HL-60 (cell line): ENCODE data around the gene AFAP1.

Source experiments
- DNase-seq, 2 experiments: peaks; one replicate each; pipeline ENCODE4 v3.0.0-alpha.2; 2010 to 2020; ENCODE audit warnings: low read depth in 1 of 2, low spot score in 1 of 2
- H3K27ac ChIP-seq: fragments of 250-450 bp; sonication (Bioruptor Pico); replicated peaks from 2 replicates; pipeline ENCODE4 v1.5.1; 2020; ENCODE audit warnings: mild to moderate bottlenecking, moderate library complexity
- H3K27me3 ChIP-seq: fragments of 250-450 bp; sonication (Bioruptor Pico); 2 replicates; pipeline ENCODE4 v1.5.1; 2021; ENCODE audit warnings: mild to moderate bottlenecking, moderate library complexity; ENCODE audit not compliant: insufficient read depth, poor library complexity, severe bottlenecking
- H3K4me3 ChIP-seq: replicated peaks from 2 replicates; pipeline ENCODE4 v1.5.1; 2011; ENCODE audit warnings: mild to moderate bottlenecking, control low read depth, low read length; ENCODE audit not compliant: insufficient read depth
- CTCF ChIP-seq: IDR thresholded peaks from one replicate; pipeline ENCODE4 v1.5.1; 2011; ENCODE audit warnings: low read length, control low read depth, inconsistent platforms; ENCODE audit not compliant: insufficient read depth
- GABPA ChIP-seq: IDR thresholded peaks from 2 replicates; pipeline ENCODE4 v1.6.1; 2012; ENCODE audit warnings: low read depth
- POLR2AphosphoS5 ChIP-seq: IDR thresholded peaks from 2 replicates; pipeline ENCODE4 v1.6.1; 2012; ENCODE audit warnings: low read depth
- REST ChIP-seq: IDR thresholded peaks from 2 replicates; pipeline ENCODE4 v1.6.1; 2012; ENCODE audit warnings: low read depth; ENCODE audit not compliant: insufficient replicate concordance
- SPI1 ChIP-seq: IDR thresholded peaks from 2 replicates; pipeline ENCODE4 v1.6.1; 2012; ENCODE audit warnings: low read depth, mild to moderate bottlenecking, borderline replicate concordance

Gene AFAP1

GRCh38 chr4:7767526-7767925 is 172.1 kb downstream of the AFAP1 start:
- H3K27ac ChIP-seq, result no peak overlapping the region
- no peak overlapping the region for H3K4me3 ChIP-seq
- no peak for TF ChIP-seq CTCF
- H3K27me3 ChIP-seq, result no peaks in the 10 kb centered on the region
- no peak for DNase-seq

- Histone ChIP-seq H3K4me3 (no peak overlapping the region), H3K27ac (no peak overlapping the region), H3K27me3 (peaks cover 5% of the 10 kb centered on the region)
- DNase-seq, result no peak
- no peak for TF ChIP-seq REST
- TF ChIP-seq POLR2AphosphoS5, result no peak
- no peak for TF ChIP-seq SPI1
- TF ChIP-seq GABPA, result no peak
- TF ChIP-seq CTCF, result no peak
These were observed 172.9 kb downstream of the AFAP1 start for GRCh38 chr4:7766661-7767345.

- TF ChIP-seq GABPA (no peak), POLR2AphosphoS5 (no peak), SPI1 (no peak), REST (no peak), CTCF (no peak)
- DNase-seq, result no peak
- H3K27me3 ChIP-seq, result peaks cover 8% of the 10 kb centered on the region
- no peak overlapping the region for H3K4me3 ChIP-seq
- H3K27ac ChIP-seq, result no peak overlapping the region
These were observed 173.6 kb downstream of the AFAP1 start for GRCh38 chr4:7766086-7766485.

GRCh38 chr4:7765666-7766065 is 174.0 kb downstream of the AFAP1 start:
- Histone ChIP-seq H3K4me3 (no peak overlapping the region), H3K27ac (no peak overlapping the region), H3K27me3 (peaks cover 8% of the 10 kb centered on the region)
- TF ChIP-seq GABPA (no peak), REST (no peak), SPI1 (no peak), POLR2AphosphoS5 (no peak), CTCF (no peak)
- DNase-seq, result no peak
